HEK293 (cell line): ENCODE data around the gene DIP2C.
A peak's percentile ranks its signal among the peaks of the same experiment; 100 is the strongest.

Experiments used
- CTCF ChIA-PET: fragments of 350-600 bp; formaldehyde crosslinking; extraction: SDS; loops from one replicate; lab custom pipeline; 2021; ENCODE audit warnings: antibody characterized with exemption; lab: Yijun Ruan, JAX
- POLR2A ChIA-PET: fragments of 300-600 bp; formaldehyde crosslinking; extraction: SDS; loops from one replicate; lab custom pipeline; 2020; ENCODE audit warnings: antibody characterized with exemption, inconsistent platforms; lab: Yijun Ruan, JAX
- H3K27ac ChIP-seq: fragments of 200-500 bp; sonication (Bioruptor generic); 2 replicates; pipeline ENCODE4 v1.5.1; 2014; ENCODE audit warnings: low read depth, low read length, control low read depth, inconsistent platforms; ENCODE audit errors: extremely low read depth
- H3K36me3 ChIP-seq, 2 experiments: fragments of 200-500 bp in 1 of 2; sonication (Bioruptor generic) in 1 of 2; 1 replicate in 1 of 2; 2 replicates in 1 of 2; pipeline ENCODE4 v1.5.1; 2014 to 2017; ENCODE audit warnings: inconsistent platforms in 2 of 2, low read length in 2 of 2; ENCODE audit not compliant: control insufficient read depth in 2 of 2, insufficient read depth in 1 of 2
- H3K4me1 ChIP-seq: fragments of 200-500 bp; sonication (Bioruptor generic); 2 replicates; pipeline ENCODE4 v1.5.1; 2014; ENCODE audit warnings: mild to moderate bottlenecking, low read length, inconsistent platforms; ENCODE audit not compliant: control insufficient read depth, insufficient read depth
- H3K4me3 ChIP-seq: 2 replicates; pipeline ENCODE4 v1.5.1; 2011; ENCODE audit warnings: low read depth, mild to moderate bottlenecking, control low read depth, low read length, moderate library complexity
- H3K9me3 ChIP-seq: fragments of 200-500 bp; sonication (Bioruptor generic); 2 replicates; pipeline ENCODE4 v1.5.1; 2014; ENCODE audit warnings: low read depth, low read length, inconsistent platforms; ENCODE audit not compliant: control insufficient read depth, insufficient read depth
- GLIS1 ChIP-seq: fragments of 450-650 bp; formaldehyde crosslinking; IDR thresholded peaks from 2 replicates; pipeline ENCODE4 v1.5.1; 2016; ENCODE audit warnings: missing biosample characterization, missing genetic modification characterization
- HOXC10 ChIP-seq: sonication (generic); formaldehyde crosslinking; IDR thresholded peaks from 2 replicates; pipeline ENCODE4 v1.8.1; 2023; ENCODE audit warnings: mild to moderate bottlenecking, missing genetic modification reagents
- KLF16 ChIP-seq: fragments of 450-650 bp; formaldehyde crosslinking; IDR thresholded peaks from 2 replicates; pipeline ENCODE4 v1.5.1; 2017; ENCODE audit warnings: missing biosample characterization, missing genetic modification characterization
- OVOL3 ChIP-seq: fragments of 450-650 bp; formaldehyde crosslinking; IDR thresholded peaks from 2 replicates; pipeline ENCODE4 v1.5.1; 2016; ENCODE audit warnings: missing biosample characterization, missing genetic modification characterization
- PRDM1 ChIP-seq: fragments of 450-650 bp; formaldehyde crosslinking; IDR thresholded peaks from 2 replicates; pipeline ENCODE4; 2016; ENCODE audit warnings: missing biosample characterization, missing genetic modification characterization
- REPIN1 ChIP-seq: fragments of 450-650 bp; formaldehyde crosslinking; IDR thresholded peaks from 2 replicates; pipeline ENCODE4 v1.5.1; 2017; ENCODE audit warnings: missing biosample characterization, missing genetic modification characterization, low read depth
- ZFP69B ChIP-seq: fragments of 450-650 bp; formaldehyde crosslinking; IDR thresholded peaks from 2 replicates; pipeline ENCODE4 v1.5.1; 2016; ENCODE audit warnings: missing biosample characterization, missing genetic modification characterization
- ZNF146 ChIP-seq: fragments of 450-650 bp; formaldehyde crosslinking; IDR thresholded peaks from 2 replicates; pipeline ENCODE4 v1.5.1; 2016; ENCODE audit warnings: missing biosample characterization, missing genetic modification characterization
- ZNF2 ChIP-seq: fragments of 450-650 bp; formaldehyde crosslinking; IDR thresholded peaks from 2 replicates; pipeline ENCODE4 v1.5.1; 2016; ENCODE audit warnings: missing biosample characterization, missing genetic modification characterization
- ZNF24 ChIP-seq: fragments of 450-650 bp; formaldehyde crosslinking; IDR thresholded peaks from 2 replicates; pipeline ENCODE4 v1.5.1; 2016; ENCODE audit warnings: missing biosample characterization, missing genetic modification characterization
- ZNF302 ChIP-seq: fragments of 450-650 bp; formaldehyde crosslinking; IDR thresholded peaks from 2 replicates; pipeline ENCODE4 v1.5.1; 2016; ENCODE audit warnings: missing biosample characterization, missing genetic modification characterization, low read depth
- ZNF341 ChIP-seq: fragments of 450-650 bp; formaldehyde crosslinking; IDR thresholded peaks from 2 replicates; pipeline ENCODE4; 2016; ENCODE audit warnings: low read depth, missing biosample characterization, missing genetic modification characterization
- ZNF350 ChIP-seq: fragments of 450-650 bp; formaldehyde crosslinking; IDR thresholded peaks from 2 replicates; pipeline ENCODE4 v1.5.0; 2017; ENCODE audit warnings: missing biosample characterization, mild to moderate bottlenecking, missing genetic modification characterization
- ZNF354C ChIP-seq: fragments of 450-650 bp; formaldehyde crosslinking; IDR thresholded peaks from 2 replicates; pipeline ENCODE4 v1.5.1; 2016; ENCODE audit warnings: missing biosample characterization, missing genetic modification characterization, low read depth, borderline replicate concordance
- ZNF510 ChIP-seq: fragments of 450-650 bp; formaldehyde crosslinking; IDR thresholded peaks from 2 replicates; pipeline ENCODE4 v1.5.1; 2018; ENCODE audit warnings: mild to moderate bottlenecking, missing genetic modification characterization, missing biosample characterization; ENCODE audit not compliant: insufficient replicate concordance
- ZNF530 ChIP-seq: fragments of 450-650 bp; formaldehyde crosslinking; IDR thresholded peaks from 2 replicates; pipeline ENCODE4 v1.5.1; 2016; ENCODE audit warnings: low read depth, missing biosample characterization, missing genetic modification characterization
- ZNF610 ChIP-seq: fragments of 450-650 bp; formaldehyde crosslinking; IDR thresholded peaks from 2 replicates; pipeline ENCODE4 v1.5.1; 2016; ENCODE audit warnings: missing biosample characterization, missing genetic modification characterization, borderline replicate concordance
- ZNF677 ChIP-seq: fragments of 450-650 bp; IDR thresholded peaks from 2 replicates; pipeline ENCODE4 v1.5.0; 2018; ENCODE audit warnings: missing biosample characterization, mild to moderate bottlenecking, missing genetic modification characterization, moderate library complexity
- ZNF768 ChIP-seq: fragments of 450-650 bp; formaldehyde crosslinking; IDR thresholded peaks from 2 replicates; pipeline ENCODE4 v1.5.1; 2018; ENCODE audit warnings: missing biosample characterization, mild to moderate bottlenecking, missing genetic modification characterization
- ZNF785 ChIP-seq: fragments of 450-650 bp; formaldehyde crosslinking; IDR thresholded peaks from 2 replicates; pipeline ENCODE4 v1.5.1; 2016; ENCODE audit warnings: missing biosample characterization, missing genetic modification characterization
- TF ChIP-seq, protein P1 (sequence below): fragments of 450-650 bp; formaldehyde crosslinking; IDR thresholded peaks from 2 replicates; pipeline ENCODE4 v1.5.1; 2016; ENCODE audit warnings: missing biosample characterization, missing genetic modification characterization
- TF ChIP-seq, protein P2 (sequence below): fragments of 450-650 bp; formaldehyde crosslinking; IDR thresholded peaks from 2 replicates; pipeline ENCODE4 v1.5.1; 2017; ENCODE audit warnings: missing biosample characterization, missing genetic modification characterization
- TF ChIP-seq, protein P3 (sequence below): fragments of 450-650 bp; formaldehyde crosslinking; optimal IDR thresholded peaks from 2 replicates; pipeline ENCODE3; 2016; ENCODE audit warnings: missing biosample characterization, mild to moderate bottlenecking, missing genetic modification characterization
- TF ChIP-seq, protein P4 (sequence below): sonication (generic); formaldehyde crosslinking; IDR thresholded peaks from 2 replicates; pipeline ENCODE4 v1.8.1; 2022; ENCODE audit warnings: mild to moderate bottlenecking, moderate library complexity, missing genetic modification reagents

Gene DIP2C

DNA sequence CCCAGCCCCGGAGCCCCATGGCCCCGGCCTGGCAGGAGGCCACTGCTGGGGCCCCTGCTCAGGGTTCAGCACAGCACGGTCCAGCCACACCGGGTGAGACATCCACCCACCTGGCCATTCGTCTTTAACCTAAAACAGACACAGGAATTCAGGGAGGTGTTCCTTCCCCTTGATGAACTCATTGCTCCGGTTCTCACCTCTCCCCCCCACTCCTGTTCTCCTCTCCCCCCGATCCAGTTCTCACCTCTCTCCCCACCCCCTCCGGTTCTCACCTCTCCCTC lies 129.8 kb downstream of the DIP2C start:
- CTCF ChIA-PET, result interaction anchor here (0.6 kb wide), 1 partner anchor 427 kb away, joined by 4 read pairs; no protein-coding TSS in a partner anchor
- H3K4me3 ChIP-seq, result no peak overlapping the region
- peaks cover under 1% of the 10 kb centered on the region for H3K4me1 ChIP-seq
- no peak for TF ChIP-seq OVOL3 (tag by site-specific recombination)
- no peak for TF ChIP-seq HOXC10 (CRISPR knock-in tag)
- TF ChIP-seq, protein P1, sequence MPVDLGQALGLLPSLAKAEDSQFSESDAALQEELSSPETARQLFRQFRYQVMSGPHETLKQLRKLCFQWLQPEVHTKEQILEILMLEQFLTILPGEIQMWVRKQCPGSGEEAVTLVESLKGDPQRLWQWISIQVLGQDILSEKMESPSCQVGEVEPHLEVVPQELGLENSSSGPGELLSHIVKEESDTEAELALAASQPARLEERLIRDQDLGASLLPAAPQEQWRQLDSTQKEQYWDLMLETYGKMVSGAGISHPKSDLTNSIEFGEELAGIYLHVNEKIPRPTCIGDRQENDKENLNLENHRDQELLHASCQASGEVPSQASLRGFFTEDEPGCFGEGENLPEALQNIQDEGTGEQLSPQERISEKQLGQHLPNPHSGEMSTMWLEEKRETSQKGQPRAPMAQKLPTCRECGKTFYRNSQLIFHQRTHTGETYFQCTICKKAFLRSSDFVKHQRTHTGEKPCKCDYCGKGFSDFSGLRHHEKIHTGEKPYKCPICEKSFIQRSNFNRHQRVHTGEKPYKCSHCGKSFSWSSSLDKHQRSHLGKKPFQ (tag by site-specific recombination), result peak; percentile 65
- TF ChIP-seq ZNF768 (tag by site-specific recombination), result no peak
- TF ChIP-seq, protein P2, sequence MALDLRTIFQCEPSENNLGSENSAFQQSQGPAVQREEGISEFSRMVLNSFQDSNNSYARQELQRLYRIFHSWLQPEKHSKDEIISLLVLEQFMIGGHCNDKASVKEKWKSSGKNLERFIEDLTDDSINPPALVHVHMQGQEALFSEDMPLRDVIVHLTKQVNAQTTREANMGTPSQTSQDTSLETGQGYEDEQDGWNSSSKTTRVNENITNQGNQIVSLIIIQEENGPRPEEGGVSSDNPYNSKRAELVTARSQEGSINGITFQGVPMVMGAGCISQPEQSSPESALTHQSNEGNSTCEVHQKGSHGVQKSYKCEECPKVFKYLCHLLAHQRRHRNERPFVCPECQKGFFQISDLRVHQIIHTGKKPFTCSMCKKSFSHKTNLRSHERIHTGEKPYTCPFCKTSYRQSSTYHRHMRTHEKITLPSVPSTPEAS, result no peak
- TF ChIP-seq ZNF677 (tag by site-specific recombination), result no peak
- TF ChIP-seq KLF16 (tag by site-specific recombination), result no peak
- no peak for TF ChIP-seq ZNF350 (tag by site-specific recombination)
- H3K9me3 ChIP-seq, result no peaks in the 10 kb centered on the region
- H3K27ac ChIP-seq, result no peak overlapping the region
- no peaks in the 10 kb centered on the region for H3K36me3 ChIP-seq
- POLR2A ChIA-PET, result interaction anchor here (1.2 kb wide), 1 partner anchor 490 kb away, joined by 3 read pairs; no protein-coding TSS in a partner anchor

DNA sequence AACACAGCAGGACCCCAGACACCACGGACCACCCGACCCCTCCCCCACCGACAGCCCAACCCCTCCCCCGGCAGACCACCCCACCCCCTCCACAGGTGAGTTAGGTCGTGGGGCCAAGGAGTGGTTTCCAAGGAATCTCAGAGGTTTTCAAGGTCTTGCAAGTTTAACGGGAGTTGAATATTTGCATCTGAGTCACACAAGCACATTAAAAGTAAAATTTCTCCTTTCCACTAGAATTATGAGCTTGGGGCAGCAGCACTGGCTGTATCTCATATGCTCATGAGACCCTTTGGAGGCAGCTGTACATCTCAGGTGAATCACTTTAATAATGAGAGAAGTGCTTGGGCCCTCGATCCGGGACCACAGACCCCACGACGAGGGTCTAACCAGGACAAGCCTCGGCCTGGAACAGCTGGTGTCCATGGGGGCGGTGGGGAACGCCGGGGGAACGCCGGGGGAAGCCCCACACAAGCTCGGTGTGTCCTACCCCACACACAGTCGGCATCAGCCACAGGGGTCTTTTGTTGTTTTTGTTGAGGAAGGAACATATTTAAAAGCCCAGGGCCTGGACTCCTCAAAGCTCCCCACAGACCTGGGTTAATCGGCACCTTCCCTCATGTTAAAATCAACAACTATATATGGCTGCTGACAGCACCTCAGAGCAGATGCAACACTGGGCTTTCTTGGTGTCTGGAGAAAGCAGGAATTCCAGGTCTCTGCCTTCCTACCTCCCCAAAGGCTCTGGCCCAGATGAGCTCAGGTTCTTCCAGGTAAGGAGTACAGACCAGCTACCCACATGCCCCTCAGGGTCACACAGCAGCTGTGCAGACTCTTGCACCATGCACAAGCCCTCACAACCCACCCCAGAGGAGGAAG lies 130.3 kb downstream of the DIP2C start:
- TF ChIP-seq ZNF530 (tag by site-specific recombination) (no peak), ZNF610 (no peak), ZNF510 (tag by site-specific recombination) (no peak)
- CTCF ChIA-PET, result no interaction called here
- POLR2A ChIA-PET, result interaction anchor here (0.9 to 1.2 kb wide), 2 partner anchors 10 to 491 kb away, joined by 3 read pairs; no protein-coding TSS in a partner anchor
- Histone ChIP-seq H3K4me3 (no peak overlapping the region), H3K9me3 (no peaks in the 10 kb centered on the region), H3K27ac (no peak overlapping the region), H3K36me3 (no peaks in the 10 kb centered on the region), H3K4me1 (peaks cover 6% of the 10 kb centered on the region)

DNA sequence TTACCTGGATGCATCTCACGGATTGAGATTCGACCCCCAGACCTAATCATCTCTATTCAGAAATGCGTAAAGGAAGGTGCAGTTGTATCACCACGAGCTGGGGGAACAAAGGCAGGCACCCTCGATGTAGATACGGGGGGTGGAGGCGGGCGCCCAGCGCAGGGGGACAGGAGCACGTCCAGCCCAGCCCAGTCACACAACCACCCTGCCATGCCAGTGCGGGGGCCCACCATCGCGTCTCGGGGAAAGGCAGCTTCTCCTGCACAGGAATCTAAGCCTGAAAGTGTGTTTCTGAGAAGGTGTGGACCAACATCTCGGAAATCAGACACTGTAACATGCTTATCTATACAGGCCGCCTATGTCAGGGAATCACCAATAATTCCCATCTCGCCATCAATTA lies 131.1 kb downstream of the DIP2C start:
- Histone ChIP-seq H3K36me3 (no peaks in the 10 kb centered on the region), H3K4me1 (peaks cover 10% of the 10 kb centered on the region), H3K4me3 (no peak overlapping the region), H3K9me3 (no peaks in the 10 kb centered on the region), H3K27ac (no peak overlapping the region)
- ChIA-PET CTCF (no interaction called here), POLR2A (interaction anchor here (1.2 kb wide), 1 partner anchor 491 kb away, joined by 3 read pairs; no protein-coding TSS in a partner anchor)
- TF ChIP-seq ZNF146 (tag by site-specific recombination), result no peak
- TF ChIP-seq ZNF785, result no peak
- no peak for TF ChIP-seq PRDM1
- no peak for TF ChIP-seq GLIS1 (tag by site-specific recombination)
- TF ChIP-seq ZNF341, result no peak
- no peak for TF ChIP-seq ZFP69B
- TF ChIP-seq, protein P3, sequence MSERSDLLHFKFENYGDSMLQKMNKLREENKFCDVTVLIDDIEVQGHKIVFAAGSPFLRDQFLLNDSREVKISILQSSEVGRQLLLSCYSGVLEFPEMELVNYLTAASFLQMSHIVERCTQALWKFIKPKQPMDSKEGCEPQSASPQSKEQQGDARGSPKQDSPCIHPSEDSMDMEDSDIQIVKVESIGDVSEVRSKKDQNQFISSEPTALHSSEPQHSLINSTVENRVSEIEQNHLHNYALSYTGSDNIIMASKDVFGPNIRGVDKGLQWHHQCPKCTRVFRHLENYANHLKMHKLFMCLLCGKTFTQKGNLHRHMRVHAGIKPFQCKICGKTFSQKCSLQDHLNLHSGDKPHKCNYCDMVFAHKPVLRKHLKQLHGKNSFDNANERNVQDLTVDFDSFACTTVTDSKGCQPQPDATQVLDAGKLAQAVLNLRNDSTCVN (tag by site-specific recombination), result no peak
- TF ChIP-seq REPIN1 (tag by site-specific recombination), result no peak
- TF ChIP-seq, protein P4, sequence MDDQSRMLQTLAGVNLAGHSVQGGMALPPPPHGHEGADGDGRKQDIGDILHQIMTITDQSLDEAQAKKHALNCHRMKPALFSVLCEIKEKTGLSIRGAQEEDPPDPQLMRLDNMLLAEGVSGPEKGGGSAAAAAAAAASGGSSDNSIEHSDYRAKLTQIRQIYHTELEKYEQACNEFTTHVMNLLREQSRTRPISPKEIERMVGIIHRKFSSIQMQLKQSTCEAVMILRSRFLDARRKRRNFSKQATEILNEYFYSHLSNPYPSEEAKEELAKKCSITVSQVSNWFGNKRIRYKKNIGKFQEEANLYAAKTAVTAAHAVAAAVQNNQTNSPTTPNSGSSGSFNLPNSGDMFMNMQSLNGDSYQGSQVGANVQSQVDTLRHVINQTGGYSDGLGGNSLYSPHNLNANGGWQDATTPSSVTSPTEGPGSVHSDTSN (CRISPR knock-in tag), result no peak
- TF ChIP-seq ZNF2, result no peak
- TF ChIP-seq ZNF354C, result no peak
- TF ChIP-seq, protein P1 (tag by site-specific recombination), result no peak
- no peak for TF ChIP-seq ZNF24 (tag by site-specific recombination)
- no peak for TF ChIP-seq ZNF302 (tag by site-specific recombination)
